Subcutaneous adipose tissue (tissue), 4 donors: ENCODE data around the gene RFX1. TPM values are rescaled to one million over a fixed set of nuclear protein-coding genes. Genes with fewer than 3 reads are reported as not detected.

Experiments used
- total RNA-seq, 4 donors: library from RNA; depleted of rRNA; stranded (reverse); fragments of >200 nt; gene quantifications; one replicate each; pipeline ENCODE4 v1.1.0, GENCODE V29; 2016
- TF ChIP-seq, protein P1 (sequence below): fragments of 450-650 bp; IDR thresholded peaks from one replicate; pipeline ENCODE4 v1.5.1; 2016; ENCODE audit warnings: low read depth, mild to moderate bottlenecking, control low read depth, antibody characterized with exemption, moderate library complexity

Gene RFX1
- total RNA-seq, 4 donors from 2014 or later: 2.2 to 4.1 (median 2.2) TPM

DNA sequence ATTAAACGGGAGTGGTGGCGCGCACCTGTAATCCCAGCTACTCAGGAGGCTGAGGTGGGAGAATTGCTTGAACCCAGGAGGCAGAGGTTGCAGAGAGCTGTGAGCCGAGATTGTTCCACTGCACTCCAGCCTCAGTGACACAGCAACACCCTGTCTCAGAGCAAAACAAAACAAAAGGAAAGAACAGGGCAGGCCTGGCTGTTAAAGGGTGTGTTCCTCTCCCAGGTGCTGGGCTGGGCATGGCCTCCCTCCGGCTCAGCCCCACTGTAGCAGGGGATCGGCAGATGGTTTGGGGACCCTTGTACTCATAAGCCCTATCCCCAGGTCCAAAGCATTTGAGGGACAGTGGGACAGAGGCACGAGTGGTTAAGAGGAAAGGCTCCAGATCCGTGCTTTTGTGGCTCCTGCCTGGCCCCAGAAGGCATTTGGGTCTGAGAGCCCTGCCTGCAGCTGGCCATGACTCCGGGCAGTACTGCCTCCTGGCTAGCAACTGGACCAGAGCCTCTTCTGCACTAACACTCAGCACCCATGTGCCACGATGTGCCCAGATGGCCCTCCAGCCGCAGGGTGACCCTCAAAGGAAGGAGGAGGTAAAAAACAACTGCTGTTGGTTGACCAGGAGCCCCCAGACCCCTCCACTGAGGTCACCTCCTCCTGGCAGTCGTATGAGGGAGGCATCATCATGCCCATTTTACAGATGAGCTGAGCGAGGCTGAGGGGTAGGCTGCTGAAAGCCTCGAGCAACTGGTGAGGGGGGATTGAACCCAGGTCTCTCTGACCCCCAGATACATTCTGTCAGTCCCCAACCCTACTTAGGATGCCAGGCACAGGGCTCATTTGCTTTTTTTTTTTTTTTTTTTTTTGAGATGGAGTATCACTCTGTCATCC lies 10.0 kb downstream of the RFX1 start:
- TF ChIP-seq, protein P1, sequence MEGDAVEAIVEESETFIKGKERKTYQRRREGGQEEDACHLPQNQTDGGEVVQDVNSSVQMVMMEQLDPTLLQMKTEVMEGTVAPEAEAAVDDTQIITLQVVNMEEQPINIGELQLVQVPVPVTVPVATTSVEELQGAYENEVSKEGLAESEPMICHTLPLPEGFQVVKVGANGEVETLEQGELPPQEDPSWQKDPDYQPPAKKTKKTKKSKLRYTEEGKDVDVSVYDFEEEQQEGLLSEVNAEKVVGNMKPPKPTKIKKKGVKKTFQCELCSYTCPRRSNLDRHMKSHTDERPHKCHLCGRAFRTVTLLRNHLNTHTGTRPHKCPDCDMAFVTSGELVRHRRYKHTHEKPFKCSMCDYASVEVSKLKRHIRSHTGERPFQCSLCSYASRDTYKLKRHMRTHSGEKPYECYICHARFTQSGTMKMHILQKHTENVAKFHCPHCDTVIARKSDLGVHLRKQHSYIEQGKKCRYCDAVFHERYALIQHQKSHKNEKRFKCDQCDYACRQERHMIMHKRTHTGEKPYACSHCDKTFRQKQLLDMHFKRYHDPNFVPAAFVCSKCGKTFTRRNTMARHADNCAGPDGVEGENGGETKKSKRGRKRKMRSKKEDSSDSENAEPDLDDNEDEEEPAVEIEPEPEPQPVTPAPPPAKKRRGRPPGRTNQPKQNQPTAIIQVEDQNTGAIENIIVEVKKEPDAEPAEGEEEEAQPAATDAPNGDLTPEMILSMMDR: no peak

DNA sequence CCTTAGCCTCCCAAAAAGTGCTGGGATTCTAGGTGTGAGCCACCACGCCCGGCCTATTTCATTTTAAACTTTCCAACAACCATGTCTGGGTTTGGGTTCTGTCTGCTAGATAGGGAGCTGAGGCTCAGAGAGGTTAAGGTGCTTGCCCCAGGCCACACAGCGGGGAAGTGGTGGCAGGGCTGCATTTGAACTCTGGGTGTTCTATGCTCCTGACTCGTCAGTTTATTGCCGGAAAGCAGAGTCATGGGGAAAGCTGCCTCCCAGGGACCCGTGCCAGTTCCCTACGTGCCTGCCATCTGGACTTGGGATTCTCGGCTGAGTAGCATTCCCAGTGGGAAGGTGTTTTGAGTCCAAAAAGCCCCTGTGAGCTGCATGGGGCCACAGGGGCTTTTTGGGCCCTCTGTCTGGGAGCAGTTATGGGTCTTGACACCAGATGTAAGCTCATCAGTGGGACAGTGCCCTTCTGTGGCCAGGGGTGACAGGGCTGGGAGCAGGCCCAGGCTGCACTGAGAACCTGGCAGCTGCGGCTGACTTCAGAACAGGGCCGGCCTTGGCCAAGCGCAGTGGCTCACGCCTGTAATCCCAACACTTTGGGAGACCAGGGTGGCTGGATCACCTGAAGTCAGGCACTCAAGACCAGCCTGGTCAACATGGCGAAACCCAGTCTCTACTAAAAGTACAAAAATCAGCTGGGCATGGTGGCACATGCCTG lies 10.9 kb downstream of the RFX1 start:
- TF ChIP-seq, protein P1: no peak

DNA sequence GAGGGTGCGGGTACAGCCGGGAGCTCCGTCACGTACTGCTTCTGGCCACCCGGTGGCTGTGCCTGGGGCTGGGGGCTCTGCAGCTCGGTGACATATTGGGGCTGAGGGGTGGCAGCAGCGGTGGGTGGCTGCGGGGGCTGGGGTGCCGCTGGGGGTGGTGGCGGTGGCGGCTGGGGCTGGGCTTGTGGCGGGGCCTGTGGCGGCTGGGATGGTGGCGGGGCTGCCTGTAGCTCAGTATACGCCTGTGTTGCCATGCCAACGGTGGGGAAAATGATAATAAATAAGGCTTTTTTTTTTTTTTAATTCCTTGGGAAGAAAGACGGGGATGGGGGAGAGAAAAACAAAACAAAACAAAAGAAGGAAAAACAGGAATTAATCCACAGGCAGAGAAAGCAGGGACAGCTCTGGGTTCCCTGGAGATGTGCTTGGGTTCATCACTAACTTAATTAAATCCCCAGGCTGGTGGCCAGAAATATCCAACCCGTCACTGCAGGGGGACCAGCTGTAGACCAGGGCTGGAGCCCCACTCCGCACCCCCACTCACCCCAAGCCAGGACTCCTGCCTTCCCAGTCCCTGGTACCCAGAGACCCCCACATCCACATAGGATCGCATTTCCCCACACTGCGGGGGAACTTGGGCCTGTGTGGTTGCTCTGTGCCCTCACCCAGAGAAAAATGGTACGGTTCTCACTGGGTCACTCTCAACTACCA lies 12.4 kb downstream of the RFX1 start:
- TF ChIP-seq, protein P1: no peak

DNA sequence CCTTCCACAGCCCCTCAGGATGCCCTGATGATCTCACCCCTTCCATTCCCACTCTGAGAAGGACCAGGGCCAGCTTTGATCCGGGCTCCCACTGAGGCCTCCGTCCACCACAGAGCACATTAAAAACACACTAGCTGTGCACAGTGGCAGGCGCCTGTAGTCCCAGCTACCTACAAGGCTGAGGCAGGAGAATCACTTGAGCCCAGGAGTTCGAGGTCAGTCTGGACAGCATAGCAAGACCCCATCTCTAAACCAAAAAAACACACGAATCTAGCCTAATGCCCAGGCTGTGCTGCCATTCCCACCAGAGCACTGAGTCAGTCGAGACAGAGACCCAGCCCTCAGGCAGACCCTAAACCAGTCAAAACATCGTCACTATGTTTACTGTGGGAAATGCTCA lies 14.1 kb downstream of the RFX1 start:
- TF ChIP-seq, protein P1: no peak

DNA sequence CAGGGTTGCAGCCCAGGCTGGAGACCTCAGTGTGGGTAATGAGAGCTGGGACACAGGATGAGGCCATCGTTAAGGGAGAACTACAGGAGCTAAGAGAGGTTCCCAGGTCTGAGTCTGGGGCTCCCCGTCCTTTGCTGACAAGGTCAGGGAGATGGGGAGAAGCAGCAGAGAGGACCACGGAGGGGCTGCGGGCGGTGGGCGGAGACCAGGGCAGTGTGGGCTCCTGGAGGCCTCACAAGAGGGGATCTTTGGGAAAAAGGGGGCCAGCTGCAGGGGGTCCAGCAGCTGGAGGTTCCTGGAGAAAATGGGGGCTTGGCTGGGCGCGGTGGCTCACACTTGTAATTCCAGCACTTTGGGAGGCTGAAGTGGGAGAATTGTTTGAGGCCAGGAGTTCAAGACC lies 16.0 kb downstream of the RFX1 start:
- TF ChIP-seq, protein P1: no peak

DNA sequence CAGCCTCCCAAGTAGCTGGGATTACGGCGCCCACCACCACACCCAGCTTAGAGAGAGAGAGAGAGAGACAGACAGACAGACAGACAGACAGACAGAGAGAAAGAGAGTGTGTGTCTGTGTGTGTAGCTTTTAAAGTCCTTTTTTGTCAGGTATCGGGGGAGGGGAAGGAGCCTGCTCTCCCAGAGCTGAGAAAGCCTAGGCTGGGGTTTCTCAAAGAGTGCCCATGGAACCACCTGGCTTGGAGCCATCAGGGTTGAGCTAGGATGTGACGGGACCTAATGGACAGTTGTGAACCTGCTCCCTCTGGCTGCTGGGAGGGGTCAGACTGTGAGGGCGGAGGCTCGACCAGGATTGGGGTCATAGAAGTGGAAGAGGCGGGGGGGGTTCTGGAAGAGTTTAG lies 16.6 kb downstream of the RFX1 start:
- TF ChIP-seq, protein P1: no peak
